Activated CD4-positive, alpha-beta T cell treated with anti-CD3 and anti-CD28 coated beads, Interleukin-2, amount 10 ng/mL, durations not matched to agents 24 days and 14 days (primary cell): ENCODE data around the gene FRRS1L. TPM values are rescaled to one million over a fixed set of nuclear protein-coding genes. Genes with fewer than 3 reads are reported as not detected.
A peak's percentile ranks its signal among the peaks of the same experiment; 100 is the strongest.

Experiments used
- DNase-seq: peaks from one replicate; pipeline ENCODE4 v3.0.0; 2022
- H3K27ac Mint-ChIP-seq: one replicate; pipeline ENCODE4 v1.8.0; 2022; ENCODE audit warnings: mild to moderate bottlenecking, mixed read lengths
- H3K27me3 Mint-ChIP-seq: one replicate; pipeline ENCODE4 v1.8.0; 2022; ENCODE audit warnings: mixed read lengths
- H3K36me3 Mint-ChIP-seq: one replicate; pipeline ENCODE4 v1.8.0; 2022; ENCODE audit warnings: low read depth, mild to moderate bottlenecking, mixed read lengths
- H3K4me1 Mint-ChIP-seq: one replicate; pipeline ENCODE4 v1.8.0; 2021; ENCODE audit warnings: mixed read lengths
- H3K4me3 Mint-ChIP-seq: one replicate; pipeline ENCODE4 v1.8.0; 2022; ENCODE audit warnings: mild to moderate bottlenecking, moderate library complexity, mixed read lengths
- H3K9me3 Mint-ChIP-seq: one replicate; pipeline ENCODE4 v1.8.0; 2021; ENCODE audit warnings: mixed read lengths
- intact Hi-C: fragments of 100-400 bp; cut with micrococcal nuclease; formaldehyde crosslinking; loops from one replicate; pipeline ENCODE4 v1.15.1; 2023
- total RNA-seq: library from RNA; stranded (reverse); gene quantifications from 2 replicates; pipeline ENCODE4 v1.2.3, GENCODE V29; 2022

Gene FRRS1L
- total RNA-seq, 1 donor from 2014 or later: not detected

DNA sequence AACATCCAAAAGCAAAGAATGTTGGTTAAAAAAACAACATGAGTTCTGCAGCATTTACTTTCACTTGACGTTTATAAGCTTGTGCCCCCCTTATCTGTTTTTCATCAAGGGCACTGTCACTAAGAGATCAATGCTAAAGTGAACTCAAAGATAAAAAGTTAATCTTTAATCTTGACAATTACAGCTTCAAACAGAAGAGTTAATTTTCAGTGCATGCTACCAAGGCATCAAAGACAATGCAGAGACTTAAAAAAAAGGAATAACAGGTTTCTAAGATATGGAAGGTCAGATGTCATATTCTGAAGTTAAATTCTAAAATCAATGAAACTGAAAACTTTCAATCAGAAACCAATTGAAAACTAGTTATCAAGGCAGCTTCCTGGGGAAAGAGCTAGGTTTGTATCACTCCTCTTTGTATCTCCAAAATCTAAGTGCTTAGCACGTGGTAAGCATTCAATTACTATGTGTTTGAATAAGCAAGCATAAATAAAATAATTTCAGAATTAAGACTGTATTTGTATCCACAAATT, 84.9 kb downstream of the FRRS1L start:
- no peak overlapping the region for H3K27ac Mint-ChIP-seq
- no peaks in the 10 kb centered on the region for H3K9me3 Mint-ChIP-seq
- no peak overlapping the region for H3K4me3 Mint-ChIP-seq
- H3K4me1 Mint-ChIP-seq: peaks cover 3% of the 10 kb centered on the region
- intact Hi-C loops: no loop called here
- peak; percentile 2 for DNase-seq
- no peaks in the 10 kb centered on the region for H3K27me3 Mint-ChIP-seq
- peaks cover 50% of the 10 kb centered on the region for H3K36me3 Mint-ChIP-seq

Other genes starting within 250 kb of the FRRS1L start
- 35.2 and 36.2 TPM in 2 replicates for gene ELP1, start 233.1 kb downstream of the FRRS1L start, total RNA-seq
- 14.2 and 15.9 TPM in 2 replicates for gene ABITRAM, start 232.8 kb downstream of the FRRS1L start, total RNA-seq
- 17.8 and 18.8 TPM in 2 replicates for gene CTNNAL1, start 153.8 kb downstream of the FRRS1L start, total RNA-seq
- 26.7 and 27.0 TPM in 2 replicates for gene TMEM245, start 47.3 kb downstream of the FRRS1L start, total RNA-seq
- 1.2 and 1.5 TPM in 2 replicates for gene EPB41L4B, start 153.8 kb upstream of the FRRS1L start, total RNA-seq